ENCODE results near the gene ZACN. TPM values are rescaled to one million over a fixed set of nuclear protein-coding genes. Genes with fewer than 3 reads are reported as not detected.
"Not testable (repeated sequence)": the region's sequence is repeated elsewhere in the genome, so short reads cannot be mapped to it uniquely, and the experiment has no call there.

The ZACN gene
- total and polyA plus RNA-seq, 4 experiments from 2014 or later: 0.35 to 1.0 TPM; not detected in 2

DNA sequence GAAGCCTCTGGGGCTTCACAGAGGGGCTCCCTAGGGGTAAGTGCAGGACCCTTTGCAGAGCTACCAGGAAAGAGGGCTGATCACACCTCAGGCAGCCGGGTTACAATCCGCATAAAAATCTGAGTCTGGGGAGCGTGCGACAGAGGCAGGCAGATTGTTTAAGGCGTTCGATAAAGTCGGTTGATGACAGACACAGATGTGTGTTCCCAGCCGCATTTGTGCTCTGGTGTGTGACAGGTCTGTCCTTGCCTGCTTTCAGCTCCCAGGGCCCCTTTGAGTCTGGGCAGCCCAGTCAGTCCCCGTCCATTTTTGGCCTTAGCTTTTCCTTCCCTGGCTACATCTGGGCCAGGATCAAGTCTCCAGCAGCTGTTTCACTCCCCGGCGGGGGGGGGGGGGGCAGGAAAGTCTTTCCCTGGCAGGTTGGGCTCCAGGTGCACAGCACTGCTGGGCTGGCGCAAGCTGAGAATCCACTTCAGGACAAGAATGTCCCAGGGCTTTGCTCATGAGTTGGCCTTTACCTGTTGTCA is 1.3 kb upstream of the ZACN start:
- H3K27ac Mint-ChIP-seq: peak overlapping the region in 5 of 7 donors; percentile 66 to 92 (median 73)

DNA sequence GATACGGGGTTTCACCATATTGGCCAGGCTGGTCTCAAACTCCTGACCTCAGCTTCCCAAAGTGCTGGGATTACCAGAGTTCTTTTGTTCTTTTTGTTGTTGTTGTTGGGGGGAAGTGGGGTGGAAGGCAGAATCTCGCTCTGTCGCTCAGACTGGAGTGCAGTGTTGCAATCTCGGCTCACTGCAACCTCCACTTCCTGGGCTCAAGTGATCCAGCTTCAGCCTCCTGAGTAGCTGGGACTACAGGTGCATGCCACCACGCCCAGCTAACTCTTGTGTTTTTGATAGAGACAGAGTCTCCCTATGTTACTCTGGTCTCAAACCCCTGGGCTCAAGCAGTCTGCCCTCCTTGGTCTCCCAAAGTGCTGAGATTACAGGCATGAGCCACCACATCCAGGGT is 612 bp upstream of the ZACN start:
- intact Hi-C loops (cut with micrococcal nuclease); H3K9me3 Mint-ChIP-seq; H3K27ac ChIP-seq (ENCODE audit: low read depth, low read length); H3K36me3 Mint-ChIP-seq; H3K4me3 ChIP-seq (ENCODE audit: low read length in 2 of 2); H3K36me3 ChIP-seq (ENCODE audit: insufficient read depth, low read length); DNase-seq; H3K9me3 ChIP-seq (ENCODE audit: control insufficient read depth in 1 of 2, low read length in 2 of 2): not testable (repeated sequence)
- Mint-ChIP-seq H3K4me1 (peaks cover 25 to 57% (median 43%) of the 10 kb centered on the region in 4 donors), H3K27me3 (peaks cover 17 to 18% of the 10 kb centered on the region in 2 donors), H3K27ac (peak overlapping the region in 3 of 7 donors; percentile 32 to 72 (median 48)), H3K4me3 (peak overlapping the region in 1 of 8 donors; percentile 47)
- CTCF ChIA-PET (ENCODE audit: partially characterized antibody): interaction anchor here (0.9 kb wide), 1 partner anchor 74 kb away, joined by 5 read pairs; no protein-coding TSS in a partner anchor
- peaks cover 28% of the 10 kb centered on the region for H3K27me3 ChIP-seq (ENCODE audit: insufficient read depth, low read length)
- peaks cover 45% of the 10 kb centered on the region for H3K4me1 ChIP-seq (ENCODE audit: insufficient read depth, low read length)
- POLR2A ChIA-PET (ENCODE audit: partially characterized antibody): interaction anchor here (1.4 kb wide), 1 partner anchor 15 kb away, joined by 5 read pairs; no protein-coding TSS in a partner anchor

More for the DNA sequence above, 1.3 kb upstream of the ZACN start:
- CTCF ChIA-PET (ENCODE audit: partially characterized antibody): interaction anchor here (0.9 kb wide), 1 partner anchor 73 kb away, joined by 5 read pairs; no protein-coding TSS in a partner anchor
- peaks cover 28% of the 10 kb centered on the region for H3K27me3 ChIP-seq (ENCODE audit: insufficient read depth, low read length)
- H3K36me3 ChIP-seq (ENCODE audit: insufficient read depth, low read length): no peaks in the 10 kb centered on the region
- peak overlapping the region in 3 of 8 donors; percentile 46 to 61 (median 52) for H3K4me3 Mint-ChIP-seq
- H3K9me3 Mint-ChIP-seq: peaks cover 0 to 3% (median 0%) of the 10 kb centered on the region in 8 donors
- no peaks in the 10 kb centered on the region for H3K9me3 ChIP-seq (ENCODE audit: control insufficient read depth in 1 of 2, low read length in 2 of 2)
- intact Hi-C loops (cut with micrococcal nuclease): no loop called here
- H3K27me3 Mint-ChIP-seq: peaks cover 17 to 21% of the 10 kb centered on the region in 2 donors
- POLR2A ChIA-PET (ENCODE audit: partially characterized antibody): interaction anchor here (0.7 kb wide), 1 partner anchor 181 kb away, joined by 3 read pairs; the partner anchor contains the start of gene TRIM65
- peaks cover 50% of the 10 kb centered on the region for H3K4me1 ChIP-seq (ENCODE audit: insufficient read depth, low read length)
- H3K4me3 ChIP-seq (ENCODE audit: low read length in 2 of 2): no peak overlapping the region
- no peaks in the 10 kb centered on the region for H3K36me3 Mint-ChIP-seq
- peaks cover 28 to 62% (median 43%) of the 10 kb centered on the region in 4 donors for H3K4me1 Mint-ChIP-seq
- DNase-seq: no peak
- no peak overlapping the region for H3K27ac ChIP-seq (ENCODE audit: low read depth, low read length)

DNA sequence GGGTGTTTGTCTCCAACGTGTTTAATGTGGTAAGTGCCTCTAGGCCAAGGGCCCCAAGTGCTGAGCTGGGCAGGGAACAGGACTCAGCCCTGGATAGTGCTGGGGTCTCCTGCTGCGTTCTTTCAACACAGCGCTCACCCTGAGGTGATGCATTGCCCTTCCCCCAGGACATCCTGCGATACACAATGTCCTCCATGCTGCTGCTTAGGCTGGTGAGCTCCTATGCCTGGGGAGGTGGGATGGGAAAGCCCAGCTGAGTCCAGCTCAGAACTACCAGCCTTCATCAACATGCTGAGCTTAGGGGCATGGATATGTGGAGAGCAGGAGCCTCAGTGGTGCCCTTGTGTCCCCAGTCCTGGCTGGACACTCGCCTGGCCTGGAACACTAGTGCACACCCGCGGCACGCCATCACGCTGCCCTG is 563 bp downstream of the ZACN start:
- H3K9me3 ChIP-seq (ENCODE audit: control insufficient read depth in 1 of 2, low read length in 2 of 2): no peaks in the 10 kb centered on the region
- Mint-ChIP-seq H3K27me3 (peaks cover 14 to 16% of the 10 kb centered on the region in 2 donors), H3K4me3 (peak overlapping the region in 1 of 8 donors; percentile 39), H3K36me3 (peaks cover 3 to 7% of the 10 kb centered on the region in 2 donors), H3K9me3 (peaks cover 0 to 3% (median 0%) of the 10 kb centered on the region in 8 donors), H3K4me1 (peaks cover 24 to 55% (median 40%) of the 10 kb centered on the region in 4 donors), H3K27ac (peak overlapping the region in 3 of 7 donors; percentile 18 to 59 (median 35))
- H3K27me3 ChIP-seq (ENCODE audit: insufficient read depth, low read length): peaks cover 28% of the 10 kb centered on the region
- POLR2A ChIA-PET (ENCODE audit: partially characterized antibody): interaction anchor here (0.5 to 2.8 kb wide), 7 partner anchors 10 to 397 kb away, joined by 3 to 14 read pairs (median 4); partner anchors contain the start of gene EXOC7
- peaks cover 13% of the 10 kb centered on the region for H3K36me3 ChIP-seq (ENCODE audit: insufficient read depth, low read length)
- H3K4me1 ChIP-seq (ENCODE audit: insufficient read depth, low read length): peaks cover 39% of the 10 kb centered on the region
- no peak overlapping the region for H3K4me3 ChIP-seq (ENCODE audit: low read length in 2 of 2)
- CTCF ChIA-PET (ENCODE audit: partially characterized antibody): interaction anchor here (0.8 to 1.5 kb wide), 5 partner anchors 12 to 319 kb away, joined by 3 to 4 read pairs (median 3); no protein-coding TSS in a partner anchor
- H3K27ac ChIP-seq (ENCODE audit: low read depth, low read length): no peak overlapping the region
- DNase-seq: no peak
- intact Hi-C loops (cut with micrococcal nuclease): no loop called here

DNA sequence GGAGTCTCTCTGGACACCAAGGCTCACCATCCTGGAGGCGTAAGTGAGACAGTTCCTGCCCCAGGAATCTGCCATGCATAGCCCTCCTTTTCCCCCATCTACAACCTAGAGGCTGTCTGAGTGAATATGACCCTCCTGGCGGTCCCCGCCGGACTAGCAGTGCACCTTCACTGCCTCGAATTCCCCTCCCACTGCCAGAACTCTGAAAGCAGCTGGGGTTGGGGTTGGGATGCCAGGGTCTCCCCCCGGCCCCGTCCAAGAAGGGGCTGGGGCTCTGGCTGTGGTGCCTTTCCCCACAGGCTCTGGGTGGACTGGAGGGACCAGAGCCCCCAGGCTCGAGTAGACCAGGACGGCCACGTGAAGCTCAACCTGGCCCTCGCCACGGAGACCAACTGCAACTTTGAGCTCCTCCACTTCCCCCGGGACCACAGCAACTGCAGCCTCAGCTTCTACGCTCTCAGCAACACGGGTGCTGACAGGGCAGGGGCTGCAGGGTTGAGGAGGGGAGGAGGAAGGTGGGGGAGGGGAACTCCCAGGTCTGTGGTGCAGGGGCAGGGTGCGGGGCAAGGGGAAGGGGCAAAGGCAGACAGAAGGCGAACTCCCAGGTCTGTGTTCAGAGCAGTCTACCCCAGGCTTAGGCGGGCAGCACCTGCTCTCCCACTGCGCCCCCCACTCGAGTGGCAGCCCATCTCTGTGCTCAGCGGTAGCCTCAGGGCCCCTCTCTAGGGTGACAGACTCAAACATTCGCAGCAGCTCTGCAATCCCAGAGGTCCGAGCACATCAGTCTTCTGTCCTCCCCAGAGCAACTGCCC is 1.2 kb downstream of the ZACN start:
- Mint-ChIP-seq H3K9me3 (peaks cover 0 to 3% (median 0%) of the 10 kb centered on the region in 8 donors), H3K36me3 (peaks cover 6 to 13% of the 10 kb centered on the region in 2 donors), H3K27me3 (peaks cover 11 to 12% of the 10 kb centered on the region in 2 donors), H3K27ac (peak overlapping the region in 3 of 7 donors; percentile 22 to 56 (median 29)), H3K4me1 (peaks cover 20 to 49% (median 35%) of the 10 kb centered on the region in 4 donors), H3K4me3 (peak overlapping the region in 1 of 8 donors; percentile 16)
- DNase-seq: no peak
- ChIA-PET CTCF (ENCODE audit: partially characterized antibody) (interaction anchor here (1.1 to 1.5 kb wide), 4 partner anchors 11 to 318 kb away, joined by 3 to 4 read pairs (median 4); no protein-coding TSS in a partner anchor), POLR2A (ENCODE audit: partially characterized antibody) (interaction anchor here (0.5 to 2.8 kb wide), 10 partner anchors 9 to 398 kb away, joined by 3 to 14 read pairs (median 3); partner anchors contain the start of gene EXOC7)
- peaks cover 19% of the 10 kb centered on the region for H3K36me3 ChIP-seq (ENCODE audit: insufficient read depth, low read length)
- intact Hi-C loops (cut with micrococcal nuclease): no loop called here
- H3K27me3 ChIP-seq (ENCODE audit: insufficient read depth, low read length): peaks cover 24% of the 10 kb centered on the region
- H3K4me3 ChIP-seq (ENCODE audit: low read length in 2 of 2): no peak overlapping the region
- H3K4me1 ChIP-seq (ENCODE audit: insufficient read depth, low read length): peaks cover 33% of the 10 kb centered on the region
- no peaks in the 10 kb centered on the region for H3K9me3 ChIP-seq (ENCODE audit: control insufficient read depth in 1 of 2, low read length in 2 of 2)
- no peak overlapping the region for H3K27ac ChIP-seq (ENCODE audit: low read depth, low read length)

DNA sequence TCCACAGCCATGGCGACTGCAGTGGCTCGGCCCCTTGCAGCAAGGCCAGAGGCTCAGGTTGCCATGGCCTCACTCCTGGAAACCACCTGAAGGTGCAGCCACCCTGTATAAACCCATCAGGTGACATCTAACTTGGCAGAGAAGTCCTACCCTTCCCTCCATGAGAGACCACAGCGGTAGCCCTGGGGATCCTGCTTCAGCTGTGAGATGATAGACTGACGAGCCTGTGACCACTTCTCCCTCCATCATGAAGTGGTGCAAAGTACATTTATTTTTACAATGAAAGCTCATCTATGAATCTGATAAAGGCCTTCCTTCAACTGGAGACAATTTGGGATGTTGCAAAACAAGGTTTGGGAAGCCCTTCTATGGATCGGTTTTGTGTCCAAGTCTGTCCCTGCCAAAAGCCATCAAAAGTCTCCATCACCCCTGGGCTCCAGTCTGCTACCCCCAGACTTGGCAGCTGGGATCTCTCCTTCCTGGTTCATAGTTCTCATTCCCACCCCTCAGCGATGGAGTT is 1.8 kb downstream of the ZACN start:
- H3K9me3 Mint-ChIP-seq: peaks cover 0 to 3% (median 0%) of the 10 kb centered on the region in 8 donors
- ChIA-PET POLR2A (ENCODE audit: partially characterized antibody) (interaction anchor here (0.7 to 2.8 kb wide), 7 partner anchors 12 to 304 kb away, joined by 3 to 14 read pairs (median 3); partner anchors contain the start of gene EXOC7), CTCF (ENCODE audit: partially characterized antibody) (interaction anchor here (1.1 to 1.5 kb wide), 5 partner anchors 11 to 317 kb away, joined by 3 to 4 read pairs (median 3); no protein-coding TSS in a partner anchor)
- no peak overlapping the region for H3K27ac ChIP-seq (ENCODE audit: low read depth, low read length)
- H3K27ac Mint-ChIP-seq: peak overlapping the region in 2 of 7 donors; percentile 56 to 63
- H3K27me3 ChIP-seq (ENCODE audit: insufficient read depth, low read length): peaks cover 17% of the 10 kb centered on the region
- H3K27me3 Mint-ChIP-seq: peaks cover 5 to 7% of the 10 kb centered on the region in 2 donors
- no peak for DNase-seq
- H3K4me3 ChIP-seq (ENCODE audit: low read length in 2 of 2): no peak overlapping the region
- H3K4me1 Mint-ChIP-seq: peaks cover 16 to 43% (median 31%) of the 10 kb centered on the region in 4 donors
- peaks cover 27% of the 10 kb centered on the region for H3K4me1 ChIP-seq (ENCODE audit: insufficient read depth, low read length)
- intact Hi-C loops (cut with micrococcal nuclease): no loop called here
- no peaks in the 10 kb centered on the region for H3K9me3 ChIP-seq (ENCODE audit: control insufficient read depth in 1 of 2, low read length in 2 of 2)
- H3K4me3 Mint-ChIP-seq: no peak overlapping the region
- H3K36me3 ChIP-seq (ENCODE audit: insufficient read depth, low read length): peaks cover 26% of the 10 kb centered on the region
- peaks cover 6 to 20% of the 10 kb centered on the region in 2 donors for H3K36me3 Mint-ChIP-seq

DNA sequence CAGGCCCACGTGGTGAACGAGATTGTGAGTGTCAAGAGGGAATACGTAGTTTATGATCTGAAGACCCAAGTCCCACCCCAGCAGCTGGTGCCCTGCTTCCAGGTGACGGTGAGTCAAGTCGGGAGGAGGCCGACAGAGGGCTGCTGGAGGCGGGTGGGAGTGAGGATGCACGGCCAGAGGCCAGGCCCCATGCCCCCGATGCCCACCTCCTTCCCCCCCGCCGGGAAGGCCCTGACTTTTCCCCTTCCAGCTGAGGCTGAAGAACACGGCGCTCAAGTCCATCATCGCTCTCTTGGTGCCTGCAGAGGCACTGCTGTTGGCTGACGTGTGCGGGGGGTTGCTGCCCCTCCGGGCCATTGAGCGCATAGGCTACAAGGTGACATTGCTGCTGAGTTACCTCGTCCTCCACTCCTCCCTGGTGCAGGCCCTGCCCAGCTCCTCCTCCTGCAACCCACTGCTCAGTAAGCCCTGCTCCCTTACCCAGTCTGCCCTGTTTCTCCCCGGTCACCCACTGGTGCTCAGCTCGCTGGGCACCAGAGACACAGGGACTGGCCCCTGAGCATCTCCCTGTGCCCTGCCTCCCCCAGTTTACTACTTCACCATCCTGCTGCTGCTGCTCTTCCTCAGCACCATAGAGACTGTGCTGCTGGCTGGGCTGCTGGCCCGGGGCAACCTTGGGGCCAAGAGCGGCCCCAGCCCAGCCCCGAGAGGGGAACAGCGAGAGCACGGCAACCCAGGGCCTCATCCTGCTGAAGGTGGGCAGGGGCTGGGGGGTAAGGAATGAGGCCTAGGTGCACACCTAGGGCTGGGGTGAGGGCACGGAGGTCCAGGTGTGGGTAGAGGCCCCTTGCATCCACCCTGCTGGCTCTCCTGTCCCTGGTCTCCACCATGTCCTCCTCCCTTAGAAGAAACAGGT is 2.6 kb downstream of the ZACN start:
- Mint-ChIP-seq H3K4me3 (no peak overlapping the region), H3K4me1 (peaks cover 13 to 36% (median 27%) of the 10 kb centered on the region in 4 donors), H3K36me3 (peaks cover 6 to 26% of the 10 kb centered on the region in 2 donors), H3K27ac (peak overlapping the region in 5 of 7 donors; percentile 44 to 83 (median 70)), H3K27me3 (peaks cover 4% of the 10 kb centered on the region in 2 donors), H3K9me3 (peaks cover 0 to 3% (median 0%) of the 10 kb centered on the region in 8 donors)
- ChIA-PET POLR2A (ENCODE audit: partially characterized antibody) (interaction anchor here (0.6 to 2.8 kb wide), 6 partner anchors 12 to 482 kb away, joined by 3 to 14 read pairs (median 4); partner anchors contain the start of gene EXOC7), CTCF (ENCODE audit: partially characterized antibody) (interaction anchor here (1.3 to 1.4 kb wide), 2 partner anchors 67 to 198 kb away, joined by 3 to 4 read pairs; no protein-coding TSS in a partner anchor)
- peaks cover 19% of the 10 kb centered on the region for H3K4me1 ChIP-seq (ENCODE audit: insufficient read depth, low read length)
- no peak overlapping the region for H3K27ac ChIP-seq (ENCODE audit: low read depth, low read length)
- H3K36me3 ChIP-seq (ENCODE audit: insufficient read depth, low read length): peaks cover 29% of the 10 kb centered on the region
- no peaks in the 10 kb centered on the region for H3K9me3 ChIP-seq (ENCODE audit: control insufficient read depth in 1 of 2, low read length in 2 of 2)
- intact Hi-C loops (cut with micrococcal nuclease): no loop called here
- no peak overlapping the region for H3K4me3 ChIP-seq (ENCODE audit: low read length in 2 of 2)
- peaks cover 10% of the 10 kb centered on the region for H3K27me3 ChIP-seq (ENCODE audit: insufficient read depth, low read length)
- DNase-seq: no peak

All from CD4-positive, alpha-beta memory T cell (primary cell).